Dendritic cell treated with granulocyte-macrophage colony-stimulating factor and Interleukin-4, amounts not matched to agents 40 ng/mL and 50 ng/mL, for 4 days (primary cell): ENCODE measurements around the gene JARID2.

ENCODE experiments used
- H3K27ac Mint-ChIP-seq: one replicate; pipeline ENCODE4 v1.8.0; 2022; ENCODE audit warnings: mild to moderate bottlenecking, mixed read lengths
- H3K27me3 Mint-ChIP-seq: one replicate; pipeline ENCODE4 v1.8.0; 2022; ENCODE audit warnings: mild to moderate bottlenecking, mixed read lengths
- H3K36me3 Mint-ChIP-seq: one replicate; pipeline ENCODE4 v1.8.0; 2022; ENCODE audit warnings: low read depth, mixed read lengths
- H3K4me1 Mint-ChIP-seq: one replicate; pipeline ENCODE4 v1.8.0; 2022; ENCODE audit warnings: low read depth, mixed read lengths
- H3K4me3 Mint-ChIP-seq: one replicate; pipeline ENCODE4 v1.8.0; 2022; ENCODE audit warnings: mild to moderate bottlenecking, moderate library complexity, mixed read lengths
- H3K9me3 Mint-ChIP-seq: one replicate; pipeline ENCODE4 v1.8.0; 2022; ENCODE audit warnings: mixed read lengths
- intact Hi-C: fragments of 100-400 bp; cut with micrococcal nuclease; formaldehyde crosslinking; loops from one replicate; pipeline ENCODE4 v1.15.0; 2022

JARID2 gene

GRCh38 chr6:15436451-15436850 lies 190.6 kb downstream of the JARID2 start:
- Mint-ChIP-seq H3K27ac (peak overlapping the region; percentile 76), H3K4me1 (peaks cover 82% of the 10 kb centered on the region), H3K4me3 (no peak overlapping the region)

GRCh38 chr6:15437090-15437635 lies 191.3 kb downstream of the JARID2 start:
- H3K4me1 Mint-ChIP-seq: peaks cover 83% of the 10 kb centered on the region
- H3K27me3 Mint-ChIP-seq: no peaks in the 10 kb centered on the region
- intact Hi-C loops: loop anchor here (5.0 kb wide), 1 partner anchor 35 kb away; no protein-coding TSS in a partner anchor
- no peaks in the 10 kb centered on the region for H3K9me3 Mint-ChIP-seq
- peak overlapping the region; percentile 17 for H3K4me3 Mint-ChIP-seq
- peaks cover 10% of the 10 kb centered on the region for H3K36me3 Mint-ChIP-seq
- H3K27ac Mint-ChIP-seq: peak overlapping the region; percentile 76

More at GRCh38 chr6:15436451-15436850, 190.6 kb downstream of the JARID2 start:
- no peaks in the 10 kb centered on the region for H3K9me3 Mint-ChIP-seq
- H3K27me3 Mint-ChIP-seq: no peaks in the 10 kb centered on the region
- intact Hi-C loops: loop anchor here (5.0 kb wide), 1 partner anchor 34 kb away; no protein-coding TSS in a partner anchor
- H3K36me3 Mint-ChIP-seq: peaks cover 10% of the 10 kb centered on the region

GRCh38 chr6:15439410-15440025 lies 193.6 kb downstream of the JARID2 start:
- no peak overlapping the region for H3K27ac Mint-ChIP-seq
- H3K27me3 Mint-ChIP-seq: no peaks in the 10 kb centered on the region
- H3K36me3 Mint-ChIP-seq: peaks cover 10% of the 10 kb centered on the region
- peaks cover 75% of the 10 kb centered on the region for H3K4me1 Mint-ChIP-seq
- intact Hi-C loops: loop anchor here (2.0 to 5.0 kb wide), 3 partner anchors 13 to 187 kb away; no protein-coding TSS in a partner anchor
- H3K4me3 Mint-ChIP-seq: no peak overlapping the region
- no peaks in the 10 kb centered on the region for H3K9me3 Mint-ChIP-seq

GRCh38 chr6:15440040-15440439 lies 194.2 kb downstream of the JARID2 start:
- no peaks in the 10 kb centered on the region for H3K9me3 Mint-ChIP-seq
- intact Hi-C loops: loop anchor here (2.0 to 5.0 kb wide), 2 partner anchors 13 to 188 kb away; no protein-coding TSS in a partner anchor
- no peak overlapping the region for H3K27ac Mint-ChIP-seq
- H3K36me3 Mint-ChIP-seq: peaks cover 10% of the 10 kb centered on the region
- peaks cover 74% of the 10 kb centered on the region for H3K4me1 Mint-ChIP-seq
- no peak overlapping the region for H3K4me3 Mint-ChIP-seq
- H3K27me3 Mint-ChIP-seq: no peaks in the 10 kb centered on the region

GRCh38 chr6:15441215-15441868 lies 195.5 kb downstream of the JARID2 start:
- H3K27ac Mint-ChIP-seq: peak overlapping the region; percentile 68
- no peaks in the 10 kb centered on the region for H3K27me3 Mint-ChIP-seq
- H3K4me3 Mint-ChIP-seq: no peak overlapping the region
- intact Hi-C loops: loop anchor here (2.0 to 5.0 kb wide), 2 partner anchors 15 to 189 kb away; no protein-coding TSS in a partner anchor
- no peaks in the 10 kb centered on the region for H3K9me3 Mint-ChIP-seq
- H3K36me3 Mint-ChIP-seq: peaks cover 10% of the 10 kb centered on the region
- H3K4me1 Mint-ChIP-seq: peaks cover 82% of the 10 kb centered on the region

- Mint-ChIP-seq H3K4me1 (peaks cover 82% of the 10 kb centered on the region), H3K36me3 (peaks cover 13% of the 10 kb centered on the region), H3K27me3 (no peaks in the 10 kb centered on the region), H3K9me3 (no peaks in the 10 kb centered on the region), H3K4me3 (no peak overlapping the region), H3K27ac (peak overlapping the region; percentile 68)
- intact Hi-C loops: loop anchor here (2.0 to 5.0 kb wide), 2 partner anchors 15 to 190 kb away; no protein-coding TSS in a partner anchor
Measured at GRCh38 chr6:15441981-15442380, 196.1 kb downstream of the JARID2 start.

- Mint-ChIP-seq H3K36me3 (peaks cover 17% of the 10 kb centered on the region), H3K4me1 (peaks cover 82% of the 10 kb centered on the region)
- intact Hi-C loops: loop anchor here (5.0 kb wide), 1 partner anchor 190 kb away; no protein-coding TSS in a partner anchor
Measured at GRCh38 chr6:15442467-15442866, 196.6 kb downstream of the JARID2 start.

GRCh38 chr6:15443119-15443830 lies 197.4 kb downstream of the JARID2 start:
- H3K36me3 Mint-ChIP-seq: peaks cover 14% of the 10 kb centered on the region
- no peak overlapping the region for H3K4me3 Mint-ChIP-seq
- H3K27me3 Mint-ChIP-seq: no peaks in the 10 kb centered on the region
- intact Hi-C loops: loop anchor here (5.0 kb wide), 1 partner anchor 191 kb away; no protein-coding TSS in a partner anchor
- H3K4me1 Mint-ChIP-seq: peaks cover 82% of the 10 kb centered on the region
- H3K27ac Mint-ChIP-seq: peak overlapping the region; percentile 68
- H3K9me3 Mint-ChIP-seq: no peaks in the 10 kb centered on the region

More at GRCh38 chr6:15442467-15442866, 196.6 kb downstream of the JARID2 start:
- Mint-ChIP-seq H3K27me3 (no peaks in the 10 kb centered on the region), H3K9me3 (no peaks in the 10 kb centered on the region), H3K4me3 (no peak overlapping the region), H3K27ac (peak overlapping the region; percentile 68)

- H3K27ac Mint-ChIP-seq: peak overlapping the region; percentile 65
- H3K4me1 Mint-ChIP-seq: peaks cover 81% of the 10 kb centered on the region
- H3K4me3 Mint-ChIP-seq: no peak overlapping the region
- no peaks in the 10 kb centered on the region for H3K27me3 Mint-ChIP-seq
- no peaks in the 10 kb centered on the region for H3K9me3 Mint-ChIP-seq
- intact Hi-C loops: loop anchor here (5.0 kb wide), 1 partner anchor 192 kb away; no protein-coding TSS in a partner anchor
- H3K36me3 Mint-ChIP-seq: peaks cover 13% of the 10 kb centered on the region
Measured at GRCh38 chr6:15444081-15444731, 198.3 kb downstream of the JARID2 start.

GRCh38 chr6:15444881-15445280 lies 199.0 kb downstream of the JARID2 start:
- H3K27ac Mint-ChIP-seq: no peak overlapping the region
- peaks cover 81% of the 10 kb centered on the region for H3K4me1 Mint-ChIP-seq
- H3K9me3 Mint-ChIP-seq: no peaks in the 10 kb centered on the region
- peaks cover 13% of the 10 kb centered on the region for H3K36me3 Mint-ChIP-seq
- H3K4me3 Mint-ChIP-seq: no peak overlapping the region
- intact Hi-C loops: loop anchor here (5.0 kb wide), 1 partner anchor 193 kb away; no protein-coding TSS in a partner anchor
- H3K27me3 Mint-ChIP-seq: no peaks in the 10 kb centered on the region

GRCh38 chr6:15447546-15448267 lies 201.8 kb downstream of the JARID2 start:
- intact Hi-C loops: no loop called here
- H3K4me3 Mint-ChIP-seq: no peak overlapping the region
- H3K27ac Mint-ChIP-seq: peak overlapping the region; percentile 52
- H3K4me1 Mint-ChIP-seq: peaks cover 82% of the 10 kb centered on the region
- H3K36me3 Mint-ChIP-seq: peaks cover 20% of the 10 kb centered on the region
- no peaks in the 10 kb centered on the region for H3K27me3 Mint-ChIP-seq
- no peaks in the 10 kb centered on the region for H3K9me3 Mint-ChIP-seq

- intact Hi-C loops: no loop called here
- Mint-ChIP-seq H3K4me1 (peaks cover 89% of the 10 kb centered on the region), H3K4me3 (no peak overlapping the region), H3K9me3 (no peaks in the 10 kb centered on the region), H3K27ac (peak overlapping the region; percentile 33), H3K36me3 (peaks cover 33% of the 10 kb centered on the region), H3K27me3 (no peaks in the 10 kb centered on the region)
Measured at GRCh38 chr6:15449011-15449410, 203.1 kb downstream of the JARID2 start.
